GM12874 (cell line): ENCODE data around the gene ABI3BP.

ENCODE experiments used
- CTCF ChIP-seq: IDR thresholded peaks from 2 replicates; pipeline ENCODE4 v1.5.1; 2011; ENCODE audit warnings: low read depth, mild to moderate bottlenecking, control low read depth, low read length, moderate library complexity; ENCODE audit not compliant: insufficient read depth

ABI3BP gene

GRCh38 chr3:100971798-100972197 lies 21.4 kb downstream of the ABI3BP start:
- TF ChIP-seq CTCF, result no peak

GRCh38 chr3:100970477-100970990 lies 22.7 kb downstream of the ABI3BP start:
- no peak for TF ChIP-seq CTCF

GRCh38 chr3:100968932-100969906 lies 24.0 kb downstream of the ABI3BP start:
- TF ChIP-seq CTCF, result no peak

GRCh38 chr3:100966807-100967206 lies 26.4 kb downstream of the ABI3BP start:
- no peak for TF ChIP-seq CTCF

GRCh38 chr3:100966049-100966491 lies 27.2 kb downstream of the ABI3BP start:
- TF ChIP-seq CTCF, result no peak

GRCh38 chr3:100963041-100963440 lies 30.2 kb downstream of the ABI3BP start:
- TF ChIP-seq CTCF, result no peak

GRCh38 chr3:100957261-100957986 lies 35.8 kb downstream of the ABI3BP start:
- TF ChIP-seq CTCF, result no peak
